ENCODE results near the gene SHBG. TPM values are rescaled to one million over a fixed set of nuclear protein-coding genes. Genes with fewer than 3 reads are reported as not detected.
"Not testable (repeated sequence)": the region's sequence is repeated elsewhere in the genome, so short reads cannot be mapped to it uniquely, and the experiment has no call there.

The SHBG gene
- total RNA-seq, 1 experiment from 2014 or later: 0.82 TPM

- in situ Hi-C loops (cut with HindIII; ENCODE audit: low pct_unique_long_range_greater_than_20kb, low sequenced_read_pairs): no loop called here
These were observed 3.2 kb downstream of the SHBG start for GRCh38 chr17:7633093-7633492.

DNA sequence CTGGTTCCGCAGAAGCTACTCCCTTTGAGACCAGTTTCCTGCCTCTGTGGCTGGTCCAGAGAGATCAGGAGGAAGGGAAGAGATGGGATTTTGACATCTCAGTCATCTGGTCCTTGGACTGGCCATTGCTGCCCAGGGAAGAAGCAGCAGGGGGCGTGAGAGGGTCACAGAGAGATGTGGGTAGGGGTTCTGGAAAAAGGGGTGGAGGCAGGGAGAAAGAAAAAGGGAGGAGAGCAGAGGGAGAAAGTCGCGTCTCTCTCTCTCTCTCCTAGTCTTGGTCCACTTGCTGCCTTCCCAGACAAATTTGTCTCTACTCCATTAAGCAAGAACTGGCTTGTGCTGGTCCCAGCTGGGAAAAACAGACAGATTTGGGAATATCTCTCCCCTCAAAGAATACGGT is 4.4 kb downstream of the SHBG start:
- DNase-seq (ENCODE audit: low read depth, low spot score): peak; percentile 91
- in situ Hi-C loops (cut with HindIII; ENCODE audit: low pct_unique_long_range_greater_than_20kb, low sequenced_read_pairs): no loop called here

More at GRCh38 chr17:7633093-7633492, 3.2 kb downstream of the SHBG start:
- DNase-seq (ENCODE audit: low read depth, low spot score): peak; percentile 19

DNA sequence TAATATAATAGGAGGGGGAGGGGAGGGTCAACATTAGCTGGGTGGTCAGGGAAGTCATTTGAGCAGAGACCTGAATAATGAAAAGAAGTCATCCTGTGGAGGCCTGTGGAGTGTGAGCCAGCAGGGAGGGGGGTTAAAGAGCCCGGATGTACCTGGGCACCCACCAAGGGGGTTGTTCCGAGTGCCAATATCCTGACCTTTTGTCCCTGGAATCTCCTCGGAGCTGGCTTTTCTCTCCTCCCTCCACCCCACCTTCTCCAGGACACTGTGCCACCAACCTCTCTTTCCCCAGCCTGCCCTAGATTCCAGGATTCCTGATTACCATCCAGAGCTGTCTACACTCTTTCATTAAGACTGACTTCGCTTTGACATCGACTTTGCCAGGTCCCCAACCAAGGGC is 6.2 kb downstream of the SHBG start:
- no peak for DNase-seq (ENCODE audit: low read depth, low spot score)
- in situ Hi-C loops (cut with HindIII; ENCODE audit: low pct_unique_long_range_greater_than_20kb, low sequenced_read_pairs): no loop called here

GRCh38 chr17:7640783-7641182 is 10.8 kb downstream of the SHBG start:
- no peak for DNase-seq (ENCODE audit: low read depth, low spot score)
- in situ Hi-C loops (cut with HindIII; ENCODE audit: low pct_unique_long_range_greater_than_20kb, low sequenced_read_pairs): no loop called here

DNA sequence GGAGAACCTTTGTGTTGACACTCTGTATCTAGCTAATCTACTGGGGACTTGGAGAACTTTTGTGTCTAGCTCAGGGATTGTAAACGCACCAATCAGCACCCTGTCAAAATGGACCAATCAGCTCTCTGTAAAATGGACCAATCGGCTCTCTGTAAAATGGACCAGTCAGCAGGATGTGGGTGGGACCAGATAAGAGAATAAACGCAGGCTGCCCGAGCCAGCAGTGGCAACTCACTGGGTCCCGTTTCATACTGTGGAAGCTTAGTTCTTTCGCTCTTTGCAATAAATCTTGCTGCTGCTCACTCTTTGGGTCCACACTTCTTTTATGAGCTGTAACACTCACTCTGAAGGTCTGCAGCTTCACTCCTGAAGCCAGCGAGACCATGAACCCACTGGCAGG is 11.7 kb downstream of the SHBG start:
- in situ Hi-C loops (cut with HindIII; ENCODE audit: low pct_unique_long_range_greater_than_20kb, low sequenced_read_pairs); DNase-seq (ENCODE audit: low read depth, low spot score): not testable (repeated sequence)

DNA sequence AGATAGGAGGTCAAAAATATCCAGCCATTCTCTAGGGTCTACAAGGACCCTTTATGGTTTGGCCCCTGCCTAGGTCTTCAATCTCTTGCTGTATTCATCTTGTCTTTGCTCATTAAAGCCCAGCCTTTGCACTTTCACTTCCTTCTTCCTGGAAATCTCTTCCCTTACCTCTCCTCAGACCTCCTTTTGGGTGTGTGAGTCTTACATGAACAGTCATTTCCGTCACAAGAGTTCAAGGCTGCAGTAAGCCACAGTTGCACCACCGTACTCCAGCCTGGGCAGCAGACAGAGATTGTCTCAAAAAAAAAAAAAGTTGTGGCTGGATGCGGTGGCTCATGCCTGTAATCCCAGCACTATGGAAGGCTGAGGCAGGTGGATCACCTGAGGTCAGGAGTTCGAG is 14.8 kb downstream of the SHBG start:
- in situ Hi-C loops (cut with HindIII; ENCODE audit: low pct_unique_long_range_greater_than_20kb, low sequenced_read_pairs): no loop called here
- DNase-seq (ENCODE audit: low read depth, low spot score): no peak

GRCh38 chr17:7646457-7646856 is 16.5 kb downstream of the SHBG start:
- in situ Hi-C loops (cut with HindIII; ENCODE audit: low pct_unique_long_range_greater_than_20kb, low sequenced_read_pairs): no loop called here
- DNase-seq (ENCODE audit: low read depth, low spot score): no peak

DNA sequence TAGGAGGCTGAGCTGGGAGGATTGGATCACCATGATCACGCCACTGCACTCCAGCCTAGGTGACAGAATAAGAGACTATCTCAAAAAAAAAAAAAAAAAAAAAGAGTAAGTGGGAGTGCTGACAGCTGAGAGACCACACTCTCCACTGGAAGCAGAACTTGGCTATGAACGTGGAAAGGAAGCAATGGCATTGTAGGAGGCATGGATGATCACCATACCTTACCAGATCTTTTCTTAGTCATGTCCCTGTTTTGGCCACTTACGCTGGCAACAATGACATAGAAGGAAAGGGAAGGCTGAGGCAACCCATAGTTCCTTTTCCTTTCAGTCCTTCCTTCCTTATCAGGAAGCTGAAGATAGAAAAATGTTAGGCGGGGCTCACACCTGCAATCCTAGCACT is 17.1 kb downstream of the SHBG start:
- DNase-seq (ENCODE audit: low read depth, low spot score): no peak
- in situ Hi-C loops (cut with HindIII; ENCODE audit: low pct_unique_long_range_greater_than_20kb, low sequenced_read_pairs): no loop called here

DNA sequence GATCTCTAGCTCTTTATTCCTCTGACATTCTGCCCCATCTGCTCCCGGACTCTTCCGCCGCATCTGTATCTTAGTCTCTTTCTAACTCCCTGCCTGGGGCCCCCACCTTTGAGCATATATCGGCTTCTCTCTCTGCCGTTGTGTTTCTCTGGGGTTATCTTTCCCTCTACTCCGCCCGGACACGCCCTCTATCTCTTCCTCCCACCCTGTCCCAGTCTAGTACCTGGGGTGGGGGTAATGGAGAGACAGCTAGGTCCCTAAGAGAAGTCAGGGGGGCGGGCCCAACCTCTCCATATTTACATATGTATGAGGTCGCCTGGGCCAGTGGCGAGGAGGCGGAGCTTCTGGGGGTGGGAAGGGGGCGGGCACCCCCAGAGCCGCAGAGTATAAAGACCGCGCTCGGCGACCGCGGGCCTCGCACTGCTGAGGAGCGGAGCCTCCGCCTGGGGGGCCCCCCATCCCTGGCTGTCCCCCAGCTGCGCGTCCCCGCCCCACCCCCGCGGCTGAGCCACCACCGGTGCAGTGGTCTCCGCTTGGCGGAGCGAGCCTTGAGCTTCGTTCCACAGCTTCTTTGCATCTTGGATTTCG is 20.7 kb downstream of the SHBG start, which contains the start of gene ATP1B2:
TSS of gene ATP1B2 (plus strand) at position 418 of the 588 bp plus-strand sequence. CDS start 593 bp downstream, outside the sequence.
- DNase-seq (ENCODE audit: low read depth, low spot score): peak; percentile 64

DNA sequence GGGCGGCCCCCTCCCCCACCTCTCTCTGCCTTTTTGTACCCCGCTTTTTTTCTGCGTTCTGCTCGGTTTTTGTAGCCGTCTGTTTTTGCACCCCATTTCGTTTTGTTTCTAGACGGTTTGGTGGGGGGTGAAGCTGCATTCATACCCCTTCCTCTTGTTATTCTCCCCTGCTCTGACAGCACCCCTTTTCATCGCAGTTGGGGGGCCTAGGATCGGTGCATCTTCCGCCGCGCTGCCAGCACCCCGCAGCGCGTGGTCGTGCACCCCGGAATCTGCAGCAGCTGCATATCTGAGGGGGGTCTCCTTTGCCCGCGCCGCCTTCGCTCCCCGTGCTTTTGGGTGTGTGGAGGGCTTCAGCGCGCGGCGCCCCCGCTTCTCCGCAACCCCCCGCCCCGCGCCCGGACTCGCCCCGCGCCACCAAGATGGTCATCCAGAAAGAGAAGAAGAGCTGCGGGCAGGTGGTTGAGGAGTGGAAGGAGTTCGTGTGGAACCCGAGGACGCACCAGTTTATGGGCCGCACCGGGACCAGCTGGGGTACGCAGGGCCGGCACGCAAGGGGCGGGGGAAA is 21.2 kb downstream of the SHBG start:
- in situ Hi-C loops (cut with HindIII; ENCODE audit: low pct_unique_long_range_greater_than_20kb, low sequenced_read_pairs): no loop called here
- DNase-seq (ENCODE audit: low read depth, low spot score): no peak

More for the DNA sequence above, 20.7 kb downstream of the SHBG start, which contains the start of gene ATP1B2:
- in situ Hi-C loops (cut with HindIII; ENCODE audit: low pct_unique_long_range_greater_than_20kb, low sequenced_read_pairs): no loop called here

GRCh38 chr17:7651665-7652387 is 21.9 kb downstream of the SHBG start:
- no peak for DNase-seq (ENCODE audit: low read depth, low spot score)

GRCh38 chr17:7652388-7653356 is 22.7 kb downstream of the SHBG start:
- in situ Hi-C loops (cut with HindIII; ENCODE audit: low pct_unique_long_range_greater_than_20kb, low sequenced_read_pairs): no loop called here
- no peak for DNase-seq (ENCODE audit: low read depth, low spot score)

More at GRCh38 chr17:7651665-7652387, 21.9 kb downstream of the SHBG start:
- in situ Hi-C loops (cut with HindIII; ENCODE audit: low pct_unique_long_range_greater_than_20kb, low sequenced_read_pairs): no loop called here

DNA sequence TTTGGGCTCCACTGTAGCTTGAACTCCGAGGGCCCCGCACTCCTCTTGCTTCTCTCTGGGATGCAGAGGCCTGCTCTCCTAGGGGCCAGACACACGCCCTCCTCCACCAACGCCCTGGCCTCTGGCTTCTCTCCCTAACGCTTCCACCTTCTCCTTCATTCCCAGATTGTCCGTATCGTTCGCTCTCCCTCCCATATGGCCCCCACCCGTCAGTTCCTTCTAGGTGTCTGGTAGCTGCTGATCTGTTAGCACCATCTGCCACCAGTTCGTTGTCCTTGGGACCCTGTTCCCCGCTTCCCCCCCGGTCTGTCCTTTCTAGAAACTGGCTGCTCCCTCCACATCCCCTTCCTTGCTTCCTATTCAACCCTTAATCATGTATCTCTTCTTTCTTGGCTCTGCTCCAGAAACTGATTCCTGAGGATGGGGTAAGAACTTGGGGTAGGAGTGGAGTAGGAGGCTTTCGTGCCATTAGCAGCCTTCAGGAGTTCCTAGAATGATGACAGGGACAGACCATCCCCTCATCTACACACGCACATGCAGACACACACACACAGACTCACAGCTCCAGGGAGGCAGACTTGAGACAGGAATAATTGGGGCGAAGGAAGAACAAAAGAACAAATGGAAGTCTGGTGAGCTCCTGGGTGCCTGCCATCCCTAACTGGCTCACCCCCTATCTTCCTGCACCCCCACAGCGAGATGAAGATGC is 25.1 kb downstream of the SHBG start:
- in situ Hi-C loops (cut with HindIII; ENCODE audit: low pct_unique_long_range_greater_than_20kb, low sequenced_read_pairs): no loop called here
- no peak for DNase-seq (ENCODE audit: low read depth, low spot score)

- in situ Hi-C loops (cut with HindIII; ENCODE audit: low pct_unique_long_range_greater_than_20kb, low sequenced_read_pairs): no loop called here
- no peak for DNase-seq (ENCODE audit: low read depth, low spot score)
These were observed 25.6 kb downstream of the SHBG start for GRCh38 chr17:7655541-7655840.

GRCh38 chr17:7656958-7657609 is 27.1 kb downstream of the SHBG start:
- in situ Hi-C loops (cut with HindIII; ENCODE audit: low pct_unique_long_range_greater_than_20kb, low sequenced_read_pairs): no loop called here

GRCh38 chr17:7667656-7668406 is 37.9 kb downstream of the SHBG start:
- no peak for DNase-seq (ENCODE audit: low read depth, low spot score)
- in situ Hi-C loops (cut with HindIII; ENCODE audit: low pct_unique_long_range_greater_than_20kb, low sequenced_read_pairs): no loop called here

More at GRCh38 chr17:7656958-7657609, 27.1 kb downstream of the SHBG start:
- DNase-seq (ENCODE audit: low read depth, low spot score): peak; percentile 93
